Measurements from ENCODE around the gene ZNRF3. TPM values are rescaled to one million over a fixed set of nuclear protein-coding genes. Genes with fewer than 3 reads are reported as not detected.

Gene ZNRF3
- total and polyA plus RNA-seq, 2 experiments from 2014 or later: 11.1 to 32.2 TPM

DNA sequence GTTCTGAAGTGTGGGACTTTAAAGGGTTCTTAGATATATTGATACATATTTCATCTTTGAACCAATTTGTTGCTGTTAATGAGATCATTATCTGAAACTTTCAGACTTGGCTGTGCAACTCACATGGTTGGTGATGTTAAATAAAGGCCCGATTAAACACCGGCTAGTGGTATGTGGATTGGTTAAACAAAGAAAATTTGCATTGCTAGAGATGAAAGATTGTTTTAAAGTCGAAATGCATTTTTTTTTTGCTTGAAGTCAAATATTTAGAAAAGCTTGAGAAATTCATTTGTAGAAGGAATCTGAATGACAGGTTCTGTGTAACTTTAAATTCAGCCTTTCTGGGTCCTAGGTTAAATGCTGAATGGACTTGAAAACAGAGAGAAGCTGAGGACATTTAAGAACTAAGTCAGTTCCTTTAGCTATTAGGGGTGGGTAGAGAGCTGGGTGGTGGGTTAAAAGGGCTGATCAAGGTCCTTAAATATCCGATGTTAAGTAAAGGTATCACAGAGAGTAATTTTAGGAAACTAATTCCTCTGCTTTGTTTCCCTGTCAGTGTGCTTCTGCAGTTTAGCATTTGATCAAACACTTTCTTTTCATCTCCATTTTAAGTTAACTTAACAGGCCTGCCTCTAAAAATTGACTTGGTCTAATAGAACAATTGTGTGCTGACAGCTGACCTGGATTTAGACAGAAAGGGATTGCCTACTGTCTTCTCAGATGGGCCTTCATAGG is 4.5 kb downstream of the ZNRF3 start (continued):
- TF ChIP-seq, protein P1, sequence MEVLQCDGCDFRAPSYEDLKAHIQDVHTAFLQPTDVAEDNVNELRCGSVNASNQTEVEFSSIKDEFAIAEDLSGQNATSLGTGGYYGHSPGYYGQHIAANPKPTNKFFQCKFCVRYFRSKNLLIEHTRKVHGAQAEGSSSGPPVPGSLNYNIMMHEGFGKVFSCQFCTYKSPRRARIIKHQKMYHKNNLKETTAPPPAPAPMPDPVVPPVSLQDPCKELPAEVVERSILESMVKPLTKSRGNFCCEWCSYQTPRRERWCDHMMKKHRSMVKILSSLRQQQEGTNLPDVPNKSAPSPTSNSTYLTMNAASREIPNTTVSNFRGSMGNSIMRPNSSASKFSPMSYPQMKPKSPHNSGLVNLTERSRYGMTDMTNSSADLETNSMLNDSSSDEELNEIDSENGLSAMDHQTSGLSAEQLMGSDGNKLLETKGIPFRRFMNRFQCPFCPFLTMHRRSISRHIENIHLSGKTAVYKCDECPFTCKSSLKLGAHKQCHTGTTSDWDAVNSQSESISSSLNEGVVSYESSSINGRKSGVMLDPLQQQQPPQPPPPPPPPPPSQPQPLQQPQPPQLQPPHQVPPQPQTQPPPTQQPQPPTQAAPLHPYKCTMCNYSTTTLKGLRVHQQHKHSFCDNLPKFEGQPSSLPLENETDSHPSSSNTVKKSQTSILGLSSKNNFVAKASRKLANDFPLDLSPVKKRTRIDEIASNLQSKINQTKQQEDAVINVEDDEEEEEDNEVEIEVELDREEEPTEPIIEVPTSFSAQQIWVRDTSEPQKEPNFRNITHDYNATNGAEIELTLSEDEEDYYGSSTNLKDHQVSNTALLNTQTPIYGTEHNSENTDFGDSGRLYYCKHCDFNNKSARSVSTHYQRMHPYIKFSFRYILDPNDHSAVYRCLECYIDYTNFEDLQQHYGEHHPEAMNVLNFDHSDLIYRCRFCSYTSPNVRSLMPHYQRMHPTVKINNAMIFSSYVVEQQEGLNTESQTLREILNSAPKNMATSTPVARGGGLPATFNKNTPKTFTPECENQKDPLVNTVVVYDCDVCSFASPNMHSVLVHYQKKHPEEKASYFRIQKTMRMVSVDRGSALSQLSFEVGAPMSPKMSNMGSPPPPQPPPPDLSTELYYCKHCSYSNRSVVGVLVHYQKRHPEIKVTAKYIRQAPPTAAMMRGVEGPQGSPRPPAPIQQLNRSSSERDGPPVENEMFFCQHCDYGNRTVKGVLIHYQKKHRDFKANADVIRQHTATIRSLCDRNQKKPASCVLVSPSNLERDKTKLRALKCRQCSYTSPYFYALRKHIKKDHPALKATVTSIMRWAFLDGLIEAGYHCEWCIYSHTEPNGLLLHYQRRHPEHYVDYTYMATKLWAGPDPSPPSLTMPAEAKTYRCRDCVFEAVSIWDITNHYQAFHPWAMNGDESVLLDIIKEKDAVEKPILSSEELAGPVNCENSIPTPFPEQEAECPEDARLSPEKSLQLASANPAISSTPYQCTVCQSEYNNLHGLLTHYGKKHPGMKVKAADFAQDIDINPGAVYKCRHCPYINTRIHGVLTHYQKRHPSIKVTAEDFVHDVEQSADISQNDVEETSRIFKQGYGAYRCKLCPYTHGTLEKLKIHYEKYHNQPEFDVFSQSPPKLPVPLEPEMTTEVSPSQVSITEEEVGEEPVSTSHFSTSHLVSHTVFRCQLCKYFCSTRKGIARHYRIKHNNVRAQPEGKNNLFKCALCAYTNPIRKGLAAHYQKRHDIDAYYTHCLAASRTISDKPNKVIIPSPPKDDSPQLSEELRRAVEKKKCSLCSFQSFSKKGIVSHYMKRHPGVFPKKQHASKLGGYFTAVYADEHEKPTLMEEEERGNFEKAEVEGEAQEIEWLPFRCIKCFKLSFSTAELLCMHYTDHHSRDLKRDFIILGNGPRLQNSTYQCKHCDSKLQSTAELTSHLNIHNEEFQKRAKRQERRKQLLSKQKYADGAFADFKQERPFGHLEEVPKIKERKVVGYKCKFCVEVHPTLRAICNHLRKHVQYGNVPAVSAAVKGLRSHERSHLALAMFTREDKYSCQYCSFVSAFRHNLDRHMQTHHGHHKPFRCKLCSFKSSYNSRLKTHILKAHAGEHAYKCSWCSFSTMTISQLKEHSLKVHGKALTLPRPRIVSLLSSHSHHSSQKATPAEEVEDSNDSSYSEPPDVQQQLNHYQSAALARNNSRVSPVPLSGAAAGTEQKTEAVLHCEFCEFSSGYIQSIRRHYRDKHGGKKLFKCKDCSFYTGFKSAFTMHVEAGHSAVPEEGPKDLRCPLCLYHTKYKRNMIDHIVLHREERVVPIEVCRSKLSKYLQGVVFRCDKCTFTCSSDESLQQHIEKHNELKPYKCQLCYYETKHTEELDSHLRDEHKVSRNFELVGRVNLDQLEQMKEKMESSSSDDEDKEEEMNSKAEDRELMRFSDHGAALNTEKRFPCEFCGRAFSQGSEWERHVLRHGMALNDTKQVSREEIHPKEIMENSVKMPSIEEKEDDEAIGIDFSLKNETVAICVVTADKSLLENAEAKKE (CRISPR knock-in tag; IDR thresholded peaks at IDR 0.05): no peak
- TF ChIP-seq ZNF331 (CRISPR knock-in tag; IDR thresholded peaks at IDR 0.05; ENCODE audit: low read depth): no peak

DNA sequence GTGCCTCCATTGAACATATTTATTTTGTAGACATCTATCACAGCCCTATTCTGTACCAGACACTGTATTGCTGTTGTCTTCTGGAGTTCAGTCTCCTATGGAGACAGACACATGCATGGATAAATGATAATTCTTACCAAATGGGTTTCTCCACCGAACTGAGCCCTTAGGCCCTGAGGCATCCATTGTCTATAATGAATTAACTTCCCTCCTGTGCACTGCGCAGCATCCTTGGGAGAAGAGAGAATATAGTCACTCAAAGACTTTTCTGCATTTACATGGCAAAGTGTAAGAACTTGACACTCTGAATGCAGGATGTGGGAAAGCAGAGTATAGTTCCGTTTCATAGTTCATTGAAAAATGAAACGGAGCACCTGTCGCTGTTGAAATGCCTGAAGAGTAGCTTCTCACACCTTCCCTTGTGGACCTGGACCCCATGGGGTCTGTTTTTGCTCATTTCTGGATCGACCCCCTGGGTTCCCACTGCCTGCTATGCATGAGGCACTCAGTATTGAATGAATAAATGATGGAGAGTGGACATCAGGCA is 6.2 kb downstream of the ZNRF3 start:
- H3K4me3 Mint-ChIP-seq: no peak overlapping the region
- H3K4me2 ChIP-seq: no peak overlapping the region
- 0 out of 2 replicates have a peak, but pooled peaks cover 7% of the 10 kb centered on the region for H3F3A ChIP-seq (replicated peaks; ENCODE audit: low read depth)
- no peaks in the 10 kb centered on the region for H3K9me3 Mint-ChIP-seq
- no peaks in the 10 kb centered on the region for H3K36me3 ChIP-seq (ENCODE audit: insufficient read depth)
- peaks cover 7% of the 10 kb centered on the region for H3K27me3 Mint-ChIP-seq (ENCODE audit: insufficient read depth, low read depth, poor library complexity)
- H3K4me1 Mint-ChIP-seq: peaks cover 66% of the 10 kb centered on the region
- H3K4me1 ChIP-seq (ENCODE audit: insufficient read depth): peaks cover 55% of the 10 kb centered on the region
- H3K27ac ChIP-seq (ENCODE audit: low read depth): no peak overlapping the region
- no peaks in the 10 kb centered on the region for H3K9me2 ChIP-seq (ENCODE audit: insufficient read depth)
- H3K27ac Mint-ChIP-seq: no peak overlapping the region
- ATAC-seq: no peak
- H3K4me3 ChIP-seq: no peak overlapping the region
- peaks cover 73% of the 10 kb centered on the region for H4K20me1 ChIP-seq (replicated peaks; ENCODE audit: insufficient read depth)
- H3K36me3 Mint-ChIP-seq (ENCODE audit: low read depth): no peaks in the 10 kb centered on the region; the same call in 2 of the 3 replicates
- H3K79me2 ChIP-seq (replicated peaks; ENCODE audit: insufficient read depth): peaks cover 100% of the 10 kb centered on the region
- DNase-seq (ENCODE audit: low spot score): no peak
- H3K27me3 ChIP-seq (ENCODE audit: insufficient read depth): no peaks in the 10 kb centered on the region
- H2AFZ ChIP-seq: no peak overlapping the region
- TF ChIP-seq EZH2 (IDR thresholded peaks at IDR 0.05; ENCODE audit: low read depth, unreplicated experiment) (no peak), ZNF331 (CRISPR knock-in tag; IDR thresholded peaks at IDR 0.05; ENCODE audit: low read depth) (no peak), POLR2AphosphoS5 (IDR thresholded peaks at IDR 0.05; ENCODE audit: low read depth) (no peak), ZNF114 (CRISPR knock-in tag; IDR thresholded peaks at IDR 0.05) (no peak)
- TF ChIP-seq, protein P2, sequence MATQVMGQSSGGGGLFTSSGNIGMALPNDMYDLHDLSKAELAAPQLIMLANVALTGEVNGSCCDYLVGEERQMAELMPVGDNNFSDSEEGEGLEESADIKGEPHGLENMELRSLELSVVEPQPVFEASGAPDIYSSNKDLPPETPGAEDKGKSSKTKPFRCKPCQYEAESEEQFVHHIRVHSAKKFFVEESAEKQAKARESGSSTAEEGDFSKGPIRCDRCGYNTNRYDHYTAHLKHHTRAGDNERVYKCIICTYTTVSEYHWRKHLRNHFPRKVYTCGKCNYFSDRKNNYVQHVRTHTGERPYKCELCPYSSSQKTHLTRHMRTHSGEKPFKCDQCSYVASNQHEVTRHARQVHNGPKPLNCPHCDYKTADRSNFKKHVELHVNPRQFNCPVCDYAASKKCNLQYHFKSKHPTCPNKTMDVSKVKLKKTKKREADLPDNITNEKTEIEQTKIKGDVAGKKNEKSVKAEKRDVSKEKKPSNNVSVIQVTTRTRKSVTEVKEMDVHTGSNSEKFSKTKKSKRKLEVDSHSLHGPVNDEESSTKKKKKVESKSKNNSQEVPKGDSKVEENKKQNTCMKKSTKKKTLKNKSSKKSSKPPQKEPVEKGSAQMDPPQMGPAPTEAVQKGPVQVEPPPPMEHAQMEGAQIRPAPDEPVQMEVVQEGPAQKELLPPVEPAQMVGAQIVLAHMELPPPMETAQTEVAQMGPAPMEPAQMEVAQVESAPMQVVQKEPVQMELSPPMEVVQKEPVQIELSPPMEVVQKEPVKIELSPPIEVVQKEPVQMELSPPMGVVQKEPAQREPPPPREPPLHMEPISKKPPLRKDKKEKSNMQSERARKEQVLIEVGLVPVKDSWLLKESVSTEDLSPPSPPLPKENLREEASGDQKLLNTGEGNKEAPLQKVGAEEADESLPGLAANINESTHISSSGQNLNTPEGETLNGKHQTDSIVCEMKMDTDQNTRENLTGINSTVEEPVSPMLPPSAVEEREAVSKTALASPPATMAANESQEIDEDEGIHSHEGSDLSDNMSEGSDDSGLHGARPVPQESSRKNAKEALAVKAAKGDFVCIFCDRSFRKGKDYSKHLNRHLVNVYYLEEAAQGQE (IDR thresholded peaks at IDR 0.05; ENCODE audit: unreplicated experiment): no peak
